Right lobe of liver (tissue), 6 donors: ENCODE measurements around the gene FAM185A. TPM values are rescaled to one million over a fixed set of nuclear protein-coding genes. Genes with fewer than 3 reads are reported as not detected.

ENCODE experiments used
- ATAC-seq, 4 donors: fragments of 200-7000 bp; cut with Tn5 transposase; one replicate each; pipeline ENCODE4 v1.9.1; 2020; ENCODE audit warnings: mild to moderate bottlenecking in 4 of 4, moderate library complexity in 4 of 4
- DNase-seq, 3 donors: peaks; one replicate each; pipeline ENCODE4 v3.0.0-alpha.2; 2020
- H3K27ac ChIP-seq, 3 donors: fragments of 200-600 bp; one replicate each; pipeline ENCODE4 v1.8.0; 2022
- H3K27me3 ChIP-seq, 2 donors: fragments of 200-600 bp; one replicate each; pipeline ENCODE4 v1.8.0; 2022
- H3K36me3 ChIP-seq, 4 donors: fragments of 200-600 bp; sonication (generic) in 1 of 4; one replicate each; pipeline versions ENCODE4 v1.5.1 to v1.8.0; 2017 to 2022; ENCODE audit warnings: control low read depth in 1 of 4
- H3K4me1 ChIP-seq, 4 donors: fragments of 200-600 bp; sonication (generic) in 1 of 4; one replicate each; pipeline versions ENCODE4 v1.5.1 to v1.8.0; 2017 to 2022; ENCODE audit warnings: control low read depth in 1 of 4
- H3K4me3 ChIP-seq, 3 donors: fragments of 200-600 bp; one replicate each; pipeline ENCODE4 v1.8.0; 2022
- H3K9me3 ChIP-seq, 4 donors: fragments of 200-600 bp; sonication (generic) in 1 of 4; one replicate each; pipeline versions ENCODE4 v1.5.1 to v1.8.0; 2017 to 2022; ENCODE audit warnings: control low read depth in 1 of 4
- POLR2A ChIP-seq: fragments of 450-650 bp; IDR thresholded peaks from one replicate; pipeline ENCODE4 v1.6.1; 2017; ENCODE audit warnings: antibody characterized with exemption, mild to moderate bottlenecking
- WGBS: methylation state at CpG from one replicate; pipeline ENCODE4 v1.1.6; 2018; ENCODE audit warnings: low coverage, low lambda C conversion rate; ENCODE audit not compliant: insufficient coverage; ENCODE audit errors: missing lambda C conversion rate; 5-methylcytosine and 5-hydroxymethylcytosine counted together
- intact Hi-C, 2 donors: fragments of 100-400 bp; cut with DNase I; formaldehyde crosslinking; loops; one replicate each; pipeline versions ENCODE4 v1.11.2 to v1.14.1; 2022
- total RNA-seq, 6 experiments: library from RNA; depleted of rRNA in 2 of 6; stranded (reverse); fragments of >200 nt in 2 of 6; fragmentation: NEBNext Ultra II Directional in 3 of 6; extraction: Animal tissue kit (Norgen Biotek cat#: 25700) in 3 of 6; gene quantifications; one replicate each; pipeline versions ENCODE4 v1.1.0 to v1.2.4, GENCODE V29; 2016 to 2023
- TF ChIP-seq, protein P1 (sequence below), 4 donors: fragments of 200-600 bp in 3 of 4; fragments of 450-650 bp in 1 of 4; IDR thresholded peaks; one replicate each; pipeline versions ENCODE4 v1.5.1 to v1.8.0; 2016 to 2022; ENCODE audit warnings: antibody characterized with exemption in 4 of 4, mild to moderate bottlenecking in 2 of 4
- donor health status: DM: no; HTN: yes; CAD: no.
- donor health status: DM: no; HTN: no; CAD: no.
- donor health status: DM: no; HTN: no; CAD: no.
- donor health status: DM: no; HTN: yes; CAD: no.
- donor health status: DM: no; HTN: yes; CAD: no.

Gene FAM185A
- total RNA-seq, 6 experiments from 2014 or later, result 6.4 to 13.5 (median 8.4) TPM

- H3K9me3 ChIP-seq, result no peaks in the 10 kb centered on the region
- H3K27me3 ChIP-seq, result no peaks in the 10 kb centered on the region
- ATAC-seq (no peak), DNase-seq (no peak)
- intact Hi-C loops, result no loop called here
- no peaks in the 10 kb centered on the region for H3K4me1 ChIP-seq
- no peak overlapping the region for H3K4me3 ChIP-seq
- WGBS, result 100% methylated on average over 2 of the region's 2 CpGs
- peaks cover 0 to 6% (median 2%) of the 10 kb centered on the region in 4 donors for H3K36me3 ChIP-seq
- TF ChIP-seq, protein P1, sequence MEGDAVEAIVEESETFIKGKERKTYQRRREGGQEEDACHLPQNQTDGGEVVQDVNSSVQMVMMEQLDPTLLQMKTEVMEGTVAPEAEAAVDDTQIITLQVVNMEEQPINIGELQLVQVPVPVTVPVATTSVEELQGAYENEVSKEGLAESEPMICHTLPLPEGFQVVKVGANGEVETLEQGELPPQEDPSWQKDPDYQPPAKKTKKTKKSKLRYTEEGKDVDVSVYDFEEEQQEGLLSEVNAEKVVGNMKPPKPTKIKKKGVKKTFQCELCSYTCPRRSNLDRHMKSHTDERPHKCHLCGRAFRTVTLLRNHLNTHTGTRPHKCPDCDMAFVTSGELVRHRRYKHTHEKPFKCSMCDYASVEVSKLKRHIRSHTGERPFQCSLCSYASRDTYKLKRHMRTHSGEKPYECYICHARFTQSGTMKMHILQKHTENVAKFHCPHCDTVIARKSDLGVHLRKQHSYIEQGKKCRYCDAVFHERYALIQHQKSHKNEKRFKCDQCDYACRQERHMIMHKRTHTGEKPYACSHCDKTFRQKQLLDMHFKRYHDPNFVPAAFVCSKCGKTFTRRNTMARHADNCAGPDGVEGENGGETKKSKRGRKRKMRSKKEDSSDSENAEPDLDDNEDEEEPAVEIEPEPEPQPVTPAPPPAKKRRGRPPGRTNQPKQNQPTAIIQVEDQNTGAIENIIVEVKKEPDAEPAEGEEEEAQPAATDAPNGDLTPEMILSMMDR (IDR thresholded peaks at IDR 0.05), result no peak
- no peak for TF ChIP-seq POLR2A
- H3K27ac ChIP-seq, result no peak overlapping the region
These were observed 81.4 kb downstream of the FAM185A start for GRCh38 chr7:102830197-102830596.

DNA sequence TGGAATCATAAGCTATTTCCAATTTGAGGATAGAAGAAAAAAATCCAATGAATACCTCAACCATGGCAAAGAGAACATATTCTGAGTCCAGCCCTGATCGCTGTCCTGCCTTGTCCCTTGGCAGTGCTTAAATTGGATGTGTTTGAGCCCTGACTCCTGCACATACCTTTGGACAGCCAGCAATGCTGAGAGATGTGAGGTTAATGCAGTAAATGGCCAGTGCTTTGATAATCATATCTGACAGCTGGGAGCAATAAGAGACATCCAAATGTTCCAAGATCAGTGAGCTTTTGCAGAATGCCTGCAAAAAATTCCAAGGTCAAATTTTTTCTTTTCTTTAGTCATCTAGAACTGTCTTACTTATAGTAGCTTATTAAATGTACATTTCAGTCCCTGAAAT lies 83.9 kb downstream of the FAM185A start:
- no peak for TF ChIP-seq POLR2A
- TF ChIP-seq, protein P1 (IDR thresholded peaks at IDR 0.05), result no peak
- Histone ChIP-seq H3K9me3 (no peaks in the 10 kb centered on the region), H3K27ac (no peak overlapping the region), H3K27me3 (no peaks in the 10 kb centered on the region), H3K4me1 (no peaks in the 10 kb centered on the region), H3K36me3 (peaks cover 0 to 6% (median 0%) of the 10 kb centered on the region in 4 donors), H3K4me3 (no peak overlapping the region)
- no peak for DNase-seq
- 73% methylated on average over 1 of the region's 1 CpG for WGBS
- no peak for ATAC-seq
- intact Hi-C loops, result no loop called here

DNA sequence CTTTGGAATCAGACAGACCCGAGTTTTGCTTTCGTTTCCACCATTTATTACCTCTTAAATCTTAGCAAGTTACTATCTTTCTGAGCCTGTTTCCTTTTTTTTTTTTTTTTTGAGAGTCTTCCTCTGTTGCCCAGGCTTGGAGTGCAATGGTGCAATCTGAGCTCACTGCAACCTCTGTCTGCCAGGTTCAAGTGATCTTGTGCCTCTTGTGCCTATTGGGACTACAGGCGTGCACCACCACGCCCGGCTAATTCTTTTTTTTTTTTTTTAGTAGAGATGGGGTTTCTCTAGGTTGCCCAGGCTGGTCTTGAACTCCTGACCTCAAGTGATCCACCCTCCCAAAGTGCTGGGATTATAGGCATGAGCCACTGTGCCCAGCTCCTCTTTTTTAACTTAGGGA lies 84.5 kb downstream of the FAM185A start:
- WGBS, result 88% methylated on average over 5 of the region's 5 CpGs
- DNase-seq, result no peak

DNA sequence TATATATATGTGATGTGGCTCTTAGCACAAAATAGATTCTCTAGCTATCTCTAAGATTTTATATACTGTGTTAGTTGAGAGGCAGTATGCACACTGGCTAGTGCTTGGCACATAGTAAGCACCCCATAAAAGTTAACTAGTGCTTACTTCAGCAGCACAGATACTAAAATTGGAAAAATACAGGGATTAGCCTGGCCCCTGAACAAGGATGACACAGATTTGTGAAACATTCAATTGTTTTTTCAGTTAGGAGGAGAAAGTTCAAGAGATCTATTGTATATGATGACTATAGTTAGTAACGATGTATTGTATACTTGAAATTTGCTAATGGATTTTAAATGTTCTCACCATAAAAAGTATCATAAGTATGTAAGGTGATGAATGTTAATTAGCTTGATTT lies 85.7 kb downstream of the FAM185A start:
- H3K27ac ChIP-seq, result no peak overlapping the region
- DNase-seq (no peak), ATAC-seq (no peak)
- H3K27me3 ChIP-seq, result no peaks in the 10 kb centered on the region
- H3K9me3 ChIP-seq, result no peaks in the 10 kb centered on the region
- no peaks in the 10 kb centered on the region for H3K4me1 ChIP-seq
- H3K4me3 ChIP-seq, result no peak overlapping the region
- H3K36me3 ChIP-seq, result no peaks in the 10 kb centered on the region
- TF ChIP-seq POLR2A, result no peak
- TF ChIP-seq, protein P1 (IDR thresholded peaks at IDR 0.05), result no peak
- intact Hi-C loops, result no loop called here
- 77% methylated on average over 1 of the region's 1 CpG for WGBS

More for the DNA sequence above, 84.5 kb downstream of the FAM185A start:
- intact Hi-C loops, result no loop called here
- Histone ChIP-seq H3K36me3 (peaks cover 0 to 6% (median 0%) of the 10 kb centered on the region in 4 donors), H3K9me3 (no peaks in the 10 kb centered on the region), H3K27me3 (no peaks in the 10 kb centered on the region), H3K27ac (no peak overlapping the region), H3K4me1 (no peaks in the 10 kb centered on the region), H3K4me3 (no peak overlapping the region)
- TF ChIP-seq POLR2A, result no peak
- TF ChIP-seq, protein P1 (IDR thresholded peaks at IDR 0.05), result no peak
- ATAC-seq, result no peak

- no peak for TF ChIP-seq POLR2A
- H3K27ac ChIP-seq, result no peak overlapping the region
- no peaks in the 10 kb centered on the region for H3K4me1 ChIP-seq
- ATAC-seq (no peak), DNase-seq (no peak)
- 92% methylated on average over 1 of the region's 1 CpG for WGBS
- intact Hi-C loops, result no loop called here
- H3K36me3 ChIP-seq, result no peaks in the 10 kb centered on the region
- H3K9me3 ChIP-seq, result no peaks in the 10 kb centered on the region
- H3K27me3 ChIP-seq, result no peaks in the 10 kb centered on the region
- no peak overlapping the region for H3K4me3 ChIP-seq
These were observed 86.2 kb downstream of the FAM185A start for GRCh38 chr7:102834999-102835398.
